Gastrocnemius medialis (tissue), 4 donors: ENCODE measurements around the gene MTERF4.

ENCODE experiments used
- CTCF ChIP-seq, 5 experiments: fragments of 450-650 bp in 3 of 5; fragments of 200-600 bp in 2 of 5; sonication (generic) in 2 of 5; IDR thresholded peaks in 4 of 5; conservative IDR thresholded peaks in 1 of 5; 1 replicate in 4 of 5; 2 replicates in 1 of 5; pipeline ENCODE4 v1.5.1; 2016 to 2019; ENCODE audit warnings: antibody characterized with exemption in 5 of 5, mild to moderate bottlenecking in 3 of 5, moderate library complexity in 3 of 5
- POLR2A ChIP-seq, 2 donors: fragments of 450-650 bp; IDR thresholded peaks; one replicate each; pipeline ENCODE4 v1.6.1; 2017; ENCODE audit warnings: antibody characterized with exemption in 2 of 2, mild to moderate bottlenecking in 2 of 2, moderate library complexity in 2 of 2

- no peak for TF ChIP-seq POLR2A (IDR thresholded peaks at IDR 0.05)
- TF ChIP-seq CTCF (IDR thresholded peaks at IDR 0.05 in 4 of 5, conservative IDR thresholded peaks at IDR 0.05 in 1 of 5): no peak
Observed at GRCh38 chr2:241052677-241053360, 49.3 kb downstream of the MTERF4 start.
